Endothelial cell of umbilical vein (primary cell): ENCODE measurements around the gene C2CD4D. TPM values are rescaled to one million over a fixed set of nuclear protein-coding genes. Genes with fewer than 3 reads are reported as not detected.

Experiments
- BruUV-seq: library from RNA; stranded (reverse); fragments of 400-500 nt; replicated peaks from 2 replicates; lab custom pipeline; 2021; lab: Mats Ljungman, UMichigan
- CTCF ChIA-PET: fragments of 300-600, 350-600 bp; sonication (Branson Sonifier 250); formaldehyde crosslinking; loops from one replicate; lab custom pipeline; 2021; ENCODE audit warnings: antibody characterized with exemption, inconsistent platforms; lab: Charles Lee
- POLR2A ChIA-PET: fragments of 300-600, 350-600 bp; sonication (Branson Sonifier 250); formaldehyde crosslinking; loops from one replicate; lab custom pipeline; 2021; ENCODE audit warnings: antibody characterized with exemption, inconsistent platforms; lab: Charles Lee
- DNase-seq: peaks from one replicate; pipeline ENCODE4 v3.0.0-alpha.2; 2011; ENCODE audit warnings: low read depth, low spot score
- FAIRE-seq: peaks from 2 replicates; lab custom pipeline; 2011; peaks lifted over from hg19 to GRCh38; lab: Jason Lieb, UNC
- H2AFZ ChIP-seq: 2 replicates; pipeline ENCODE4 v1.6.0; 2012; ENCODE audit warnings: low read depth, low read length, control low read depth, inconsistent platforms
- H3K27ac ChIP-seq: 2 replicates; pipeline ENCODE4 v1.5.1; 2011; ENCODE audit warnings: low read depth, mild to moderate bottlenecking, control low read depth, low read length, moderate library complexity; ENCODE audit not compliant: insufficient read depth
- H3K27me3 ChIP-seq, 2 experiments: 2 replicates each; pipeline versions ENCODE4 v1.6.0 to v1.6.1; 2011; ENCODE audit warnings: low read length in 2 of 2, mixed read lengths in 1 of 2; ENCODE audit not compliant: control insufficient read depth in 2 of 2, insufficient read depth in 2 of 2
- H3K36me3 ChIP-seq, 2 experiments: 2 replicates in 1 of 2; 3 replicates in 1 of 2; pipeline ENCODE4 v1.5.1; 2011; ENCODE audit warnings: low read length in 2 of 2, mild to moderate bottlenecking in 1 of 2, moderate library complexity in 1 of 2; ENCODE audit not compliant: control insufficient read depth in 2 of 2, insufficient read depth in 2 of 2; ENCODE audit errors: extremely low read depth in 1 of 2
- H3K4me1 ChIP-seq: 3 replicates; pipeline ENCODE4 v1.5.1; 2011; ENCODE audit warnings: mild to moderate bottlenecking, low read length; ENCODE audit not compliant: control insufficient read depth, insufficient read depth; ENCODE audit errors: extremely low read depth
- H3K4me2 ChIP-seq: 2 replicates; pipeline ENCODE4 v1.6.1; 2011; ENCODE audit warnings: low read length, control low read depth, mixed read lengths; ENCODE audit not compliant: insufficient read depth
- H3K4me3 ChIP-seq, 3 experiments: fragments of 200-600 bp in 1 of 3; sonication (generic), shearing (Covaris generic) in 1 of 3; replicated peaks in 1 of 3; 2 replicates each; pipeline ENCODE4 v1.5.1; 2011 to 2016; ENCODE audit warnings: control low read depth in 3 of 3, low read length in 3 of 3, mild to moderate bottlenecking in 2 of 3, inconsistent platforms in 1 of 3, low read depth in 1 of 3, moderate library complexity in 1 of 3; ENCODE audit not compliant: insufficient read depth in 1 of 3
- H3K79me2 ChIP-seq: 2 replicates; pipeline ENCODE4 v1.6.0; 2012; ENCODE audit warnings: low read length, inconsistent platforms; ENCODE audit not compliant: control insufficient read depth, insufficient read depth
- H3K9ac ChIP-seq: replicated peaks from 2 replicates; pipeline ENCODE3; 2011; ENCODE audit warnings: low read length, control low read depth; ENCODE audit not compliant: insufficient read depth; ENCODE audit errors: extremely low read depth
- H3K9me1 ChIP-seq: replicated peaks from 3 replicates; pipeline ENCODE4 v1.6.0; 2011; ENCODE audit warnings: mild to moderate bottlenecking, low read length; ENCODE audit not compliant: control insufficient read depth, insufficient read depth; ENCODE audit errors: extremely low read depth
- H3K9me3 ChIP-seq: replicated peaks from 2 replicates; pipeline ENCODE4 v1.5.1; 2012; ENCODE audit warnings: low read length, inconsistent platforms; ENCODE audit not compliant: control insufficient read depth, insufficient read depth
- H4K20me1 ChIP-seq: replicated peaks from 2 replicates; pipeline ENCODE3; 2011; ENCODE audit warnings: mild to moderate bottlenecking, low read length; ENCODE audit not compliant: control insufficient read depth, insufficient read depth; ENCODE audit errors: extremely low read depth
- EZH2 ChIP-seq: IDR thresholded peaks from 2 replicates; pipeline ENCODE4 v1.6.1; 2012; ENCODE audit warnings: borderline replicate concordance, low read depth, mild to moderate bottlenecking, moderate library complexity, low read length, inconsistent platforms; ENCODE audit not compliant: severe bottlenecking
- FOS ChIP-seq: IDR thresholded peaks from 2 replicates; pipeline ENCODE4 v1.6.1; 2011; ENCODE audit warnings: mild to moderate bottlenecking, low read length, moderate library complexity, borderline replicate concordance; ENCODE audit not compliant: insufficient read depth
- GATA2 ChIP-seq: IDR thresholded peaks from 2 replicates; pipeline ENCODE4 v1.7.0; 2011; ENCODE audit warnings: low read depth, mild to moderate bottlenecking, moderate library complexity, mixed read lengths, low read length; ENCODE audit not compliant: insufficient read length, insufficient read depth
- JUN ChIP-seq: IDR thresholded peaks from 2 replicates; pipeline ENCODE4 v1.6.1; 2011; ENCODE audit warnings: borderline replicate concordance, low read depth; ENCODE audit not compliant: insufficient read length, insufficient read depth
- MYC ChIP-seq: IDR thresholded peaks from one replicate; pipeline ENCODE4 v1.6.1; 2011; ENCODE audit warnings: mild to moderate bottlenecking, low read depth, low read length
- POLR2A ChIP-seq: IDR thresholded peaks from 2 replicates; pipeline ENCODE4 v1.6.1; 2012; ENCODE audit warnings: low read depth, mild to moderate bottlenecking, control low read depth, low read length
- POLR2AphosphoS5 ChIP-seq: IDR thresholded peaks from 2 replicates; pipeline ENCODE4 v1.6.1; 2012; ENCODE audit warnings: low read depth, mild to moderate bottlenecking, control low read depth, low read length, moderate library complexity; ENCODE audit not compliant: insufficient read depth
- dilution Hi-C: fragments of 300-500 bp; cut with MboI; formaldehyde crosslinking; loops from one replicate; pipeline ENCODE4 v1.15.0; 2019; ENCODE audit warnings: low sequenced_read_pairs; ENCODE audit not compliant: extremely low pct_ligation_motif_present
- intact Hi-C: fragments of 100-400 bp; cut with micrococcal nuclease; formaldehyde crosslinking; loops from one replicate; pipeline ENCODE4 v1.10.0; 2022
- polyA plus RNA-seq, 4 experiments: library from polyadenylated mRNA; depleted of rRNA in 3 of 4; stranded (reverse) in 3 of 4; unstranded in 1 of 4; fragments of >200 nt; gene quantifications; 2 replicates each; pipeline versions ENCODE4 v1.2.1 to v1.2.3, GENCODE V29; 2011 to 2012; ENCODE audit warnings: missing spikeins in 1 of 4
- total RNA-seq: library from RNA; stranded (reverse); gene quantifications from 2 replicates; pipeline ENCODE4 v1.2.3, GENCODE V29; 2021
- TF ChIP-seq, protein P1 (sequence below), 2 donors: IDR thresholded peaks; 1 replicate in 1 of 2; 2 replicates in 1 of 2; pipeline ENCODE4 v1.5.1; 2011; ENCODE audit warnings: low read length in 2 of 2, mild to moderate bottlenecking in 2 of 2, moderate library complexity in 2 of 2, control low read depth in 1 of 2, inconsistent platforms in 1 of 2, low read depth in 1 of 2; ENCODE audit not compliant: insufficient read depth in 1 of 2; ENCODE audit errors: extremely low read depth in 1 of 2
- TF ChIP-seq, protein P2 (sequence below): IDR thresholded peaks from 2 replicates; pipeline ENCODE4 v1.6.1; 2011; ENCODE audit not compliant: insufficient read depth, insufficient read length

C2CD4D gene
- total and polyA plus RNA-seq, 2 donors (not counting 3 experiments of a cell fraction or from before 2014, with no cell fraction given), result not detected

DNA sequence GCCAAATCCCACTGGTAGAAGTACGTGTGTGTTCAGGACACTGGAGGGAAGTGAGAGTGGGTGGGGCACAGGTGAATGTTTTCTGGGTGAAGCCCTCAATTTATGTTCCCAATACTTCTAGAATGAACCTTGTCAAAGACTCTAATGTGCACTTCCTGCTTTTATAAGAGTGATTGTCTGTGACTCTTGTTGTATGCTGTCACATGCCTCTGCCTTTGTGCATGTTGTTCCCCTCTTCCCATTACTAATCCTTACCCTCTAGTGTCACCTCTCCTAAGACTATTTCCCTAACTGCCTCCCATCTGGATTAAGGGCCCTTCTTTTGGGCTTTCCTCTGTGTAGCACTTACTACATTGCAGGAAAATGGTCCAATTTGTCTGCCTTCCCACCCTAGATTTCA is 31.9 kb downstream of the C2CD4D start:
- CTCF ChIA-PET, result interaction anchor here (0.8 to 2.4 kb wide), 7 partner anchors 9 to 84 kb away, joined by 3 to 8 read pairs (median 4); no protein-coding TSS in a partner anchor
- H3K4me3 ChIP-seq, result no peak overlapping the region
- H3K27ac ChIP-seq, result no peak overlapping the region
- no TSS peak for BruUV-seq
- DNase-seq (no peak), FAIRE-seq (no peak)
- no peaks in the 10 kb centered on the region for H3K36me3 ChIP-seq
- TF ChIP-seq, protein P1, sequence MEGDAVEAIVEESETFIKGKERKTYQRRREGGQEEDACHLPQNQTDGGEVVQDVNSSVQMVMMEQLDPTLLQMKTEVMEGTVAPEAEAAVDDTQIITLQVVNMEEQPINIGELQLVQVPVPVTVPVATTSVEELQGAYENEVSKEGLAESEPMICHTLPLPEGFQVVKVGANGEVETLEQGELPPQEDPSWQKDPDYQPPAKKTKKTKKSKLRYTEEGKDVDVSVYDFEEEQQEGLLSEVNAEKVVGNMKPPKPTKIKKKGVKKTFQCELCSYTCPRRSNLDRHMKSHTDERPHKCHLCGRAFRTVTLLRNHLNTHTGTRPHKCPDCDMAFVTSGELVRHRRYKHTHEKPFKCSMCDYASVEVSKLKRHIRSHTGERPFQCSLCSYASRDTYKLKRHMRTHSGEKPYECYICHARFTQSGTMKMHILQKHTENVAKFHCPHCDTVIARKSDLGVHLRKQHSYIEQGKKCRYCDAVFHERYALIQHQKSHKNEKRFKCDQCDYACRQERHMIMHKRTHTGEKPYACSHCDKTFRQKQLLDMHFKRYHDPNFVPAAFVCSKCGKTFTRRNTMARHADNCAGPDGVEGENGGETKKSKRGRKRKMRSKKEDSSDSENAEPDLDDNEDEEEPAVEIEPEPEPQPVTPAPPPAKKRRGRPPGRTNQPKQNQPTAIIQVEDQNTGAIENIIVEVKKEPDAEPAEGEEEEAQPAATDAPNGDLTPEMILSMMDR (IDR thresholded peaks at IDR 0.05; ENCODE audit: extremely low read depth in 1 of 2, insufficient read depth in 1 of 2, low read depth in 1 of 2, low read length in 2 of 2), result no peak
- no peak for TF ChIP-seq POLR2AphosphoS5
- intact Hi-C loops (no loop called here), dilution Hi-C loops (no loop called here)
- no peaks in the 10 kb centered on the region for H4K20me1 ChIP-seq
- H3K9me3 ChIP-seq, result no peaks in the 10 kb centered on the region
- no peak overlapping the region for H3K9ac ChIP-seq
- H2AFZ ChIP-seq, result no peak overlapping the region
- H3K27me3 ChIP-seq, result peaks cover 17 to 23% of the 10 kb centered on the region in 2 experiments
- no peaks in the 10 kb centered on the region for H3K9me1 ChIP-seq
- H3K4me2 ChIP-seq, result no peak overlapping the region
- POLR2A ChIA-PET, result no interaction called here
- H3K79me2 ChIP-seq, result no peaks in the 10 kb centered on the region
- H3K4me1 ChIP-seq, result no peaks in the 10 kb centered on the region

- H3K9ac ChIP-seq, result no peak overlapping the region
- no peak overlapping the region for H3K4me2 ChIP-seq
- peaks cover 17 to 23% of the 10 kb centered on the region in 2 experiments for H3K27me3 ChIP-seq
- H3K9me3 ChIP-seq, result no peaks in the 10 kb centered on the region
- dilution Hi-C loops (no loop called here), intact Hi-C loops (no loop called here)
- TF ChIP-seq GATA2, result no peak
- TF ChIP-seq JUN, result no peak
- no peak for TF ChIP-seq POLR2A
- no peak for TF ChIP-seq POLR2AphosphoS5
- TF ChIP-seq EZH2, result no peak
- no peak for TF ChIP-seq FOS
- no peak for TF ChIP-seq MYC
- TF ChIP-seq, protein P1 (IDR thresholded peaks at IDR 0.05; ENCODE audit: extremely low read depth in 1 of 2, insufficient read depth in 1 of 2, low read depth in 1 of 2, low read length in 2 of 2), result no peak
- TF ChIP-seq, protein P2, sequence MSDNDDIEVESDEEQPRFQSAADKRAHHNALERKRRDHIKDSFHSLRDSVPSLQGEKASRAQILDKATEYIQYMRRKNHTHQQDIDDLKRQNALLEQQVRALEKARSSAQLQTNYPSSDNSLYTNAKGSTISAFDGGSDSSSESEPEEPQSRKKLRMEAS, result no peak
- H3K9me1 ChIP-seq, result no peaks in the 10 kb centered on the region
- no peaks in the 10 kb centered on the region for H3K79me2 ChIP-seq
- no peak for DNase-seq
- POLR2A ChIA-PET, result no interaction called here
- H3K27ac ChIP-seq, result no peak overlapping the region
- no peaks in the 10 kb centered on the region for H3K4me1 ChIP-seq
- no TSS peak for BruUV-seq
- no peaks in the 10 kb centered on the region for H3K36me3 ChIP-seq
- FAIRE-seq, result no peak
- no peak overlapping the region for H2AFZ ChIP-seq
- H3K4me3 ChIP-seq, result no peak overlapping the region
- CTCF ChIA-PET, result interaction anchor here (0.8 to 2.4 kb wide), 6 partner anchors 14 to 114 kb away, joined by 3 to 8 read pairs (median 4); no protein-coding TSS in a partner anchor
- H4K20me1 ChIP-seq, result no peaks in the 10 kb centered on the region
These were observed 32.5 kb downstream of the C2CD4D start for GRCh38 chr1:151807131-151807530.
